Fibroblast of pulmonary artery (primary cell): ENCODE results near the gene TMEM240.

Experiments
- DNase-seq: peaks from one replicate; pipeline ENCODE4 v3.0.0-alpha.2; 2010; ENCODE audit warnings: low read depth
- H3K4me3 ChIP-seq: replicated peaks from 2 replicates; pipeline ENCODE4 v1.5.1; 2011; ENCODE audit warnings: low read depth, mild to moderate bottlenecking, control low read depth, low read length, moderate library complexity
- CTCF ChIP-seq: IDR thresholded peaks from 2 replicates; pipeline ENCODE4 v1.5.1; 2011; ENCODE audit warnings: mild to moderate bottlenecking, control low read depth, low read length, inconsistent platforms; ENCODE audit errors: missing control alignments

TMEM240 gene

GRCh38 chr1:1556505-1556904 is 16.1 kb upstream of the TMEM240 start:
- DNase-seq: no peak
- no peak for TF ChIP-seq CTCF
- no peak overlapping the region for H3K4me3 ChIP-seq

- peak; percentile 80 for DNase-seq
- no peak for TF ChIP-seq CTCF
- H3K4me3 ChIP-seq: no peak overlapping the region
Observed at GRCh38 chr1:1554926-1555915, 14.8 kb upstream of the TMEM240 start.

GRCh38 chr1:1554550-1554925 is 14.1 kb upstream of the TMEM240 start:
- no peak overlapping the region for H3K4me3 ChIP-seq
- no peak for DNase-seq

GRCh38 chr1:1553821-1554494 is 13.5 kb upstream of the TMEM240 start:
- no peak overlapping the region for H3K4me3 ChIP-seq
- TF ChIP-seq CTCF: no peak
- DNase-seq: no peak

More at GRCh38 chr1:1554550-1554925, 14.1 kb upstream of the TMEM240 start:
- TF ChIP-seq CTCF: no peak

GRCh38 chr1:1552263-1552639 is 11.8 kb upstream of the TMEM240 start:
- DNase-seq: no peak
- no peak for TF ChIP-seq CTCF
- H3K4me3 ChIP-seq: no peak overlapping the region

GRCh38 chr1:1551524-1552262 is 11.3 kb upstream of the TMEM240 start:
- no peak overlapping the region for H3K4me3 ChIP-seq
- DNase-seq: no peak
- TF ChIP-seq CTCF: no peak
